CD4-positive, alpha-beta T cell treated with Interleukin-12 subunit alpha and Interleukin-12 subunit beta, for 1 hour (primary cell): ENCODE measurements around the gene ZNF106.
A peak's percentile ranks its signal among the peaks of the same experiment; 100 is the strongest.

Source experiments
- DNase-seq: peaks from one replicate; pipeline ENCODE4 v3.0.0-alpha.2; 2020

ZNF106 gene

GRCh38 chr15:42490671-42491538 is at the start of gene ZNF106:
Gene ZNF106, minus strand, starts transcription at chr15:42491141. Its CDS starts 18,852 bp downstream, at chr15:42472289.
- peak; percentile 93 for DNase-seq

DNA sequence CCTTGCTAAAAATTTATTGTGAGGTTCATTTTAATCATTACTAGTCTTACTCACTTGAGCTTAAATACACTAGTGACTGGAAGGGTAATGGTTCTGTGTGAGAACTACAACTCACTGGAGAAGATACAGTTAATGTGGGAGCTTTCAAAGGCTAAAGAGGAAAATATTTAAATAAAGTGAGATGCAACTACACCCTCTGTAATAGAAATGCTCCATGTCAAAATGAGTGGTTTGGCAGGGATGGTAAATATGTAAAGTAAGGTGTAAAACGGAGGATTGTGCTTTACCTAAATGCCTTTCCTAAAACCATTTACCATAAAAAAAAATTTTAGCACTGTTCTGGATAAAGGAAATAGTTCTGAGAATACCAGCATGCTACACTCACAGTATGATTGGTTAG is 42.3 kb upstream of the ZNF106 start:
- DNase-seq, result no peak

DNA sequence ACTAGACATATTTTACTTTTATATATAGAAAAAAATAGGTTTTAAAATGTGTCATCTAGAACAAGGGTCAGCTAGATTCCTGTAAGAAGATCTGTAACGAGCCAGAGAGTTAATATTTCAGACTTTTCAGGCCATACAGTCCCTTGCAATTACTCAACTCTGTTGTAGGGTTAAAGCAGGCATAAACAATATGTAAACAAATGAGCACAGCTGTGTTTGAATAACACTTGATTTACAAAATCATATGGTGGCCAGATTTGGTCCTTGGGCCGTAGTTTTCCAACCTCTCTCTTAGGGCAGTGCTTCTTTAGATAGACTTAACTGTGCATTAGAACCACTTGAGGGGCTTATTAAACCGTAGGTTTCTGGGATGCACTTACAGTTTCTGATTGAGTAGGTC is 38.0 kb upstream of the ZNF106 start:
- DNase-seq, result no peak

GRCh38 chr15:42523331-42523730 is 32.4 kb upstream of the ZNF106 start:
- no peak for DNase-seq

DNA sequence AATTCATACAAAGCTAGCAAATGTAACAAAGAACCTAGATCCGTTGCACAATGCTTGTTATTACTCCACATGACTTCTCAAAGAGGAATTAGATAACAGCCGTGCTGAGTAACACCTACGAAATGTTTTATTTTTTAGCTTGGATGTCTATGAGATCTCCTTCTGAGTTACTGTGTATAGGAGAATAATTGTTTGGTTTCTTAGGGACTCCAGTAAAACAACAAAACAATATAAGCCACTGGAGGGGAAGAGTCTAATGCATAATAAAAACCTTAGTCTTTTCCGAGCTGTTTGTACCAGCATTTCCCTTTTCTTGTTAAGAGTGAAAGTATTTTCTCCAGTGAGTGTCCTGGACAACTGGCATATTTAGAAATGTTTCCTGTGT is 20.1 kb upstream of the ZNF106 start:
- no peak for DNase-seq

- DNase-seq, result no peak
Observed at GRCh38 chr15:42510258-42511006, 19.5 kb upstream of the ZNF106 start.

DNA sequence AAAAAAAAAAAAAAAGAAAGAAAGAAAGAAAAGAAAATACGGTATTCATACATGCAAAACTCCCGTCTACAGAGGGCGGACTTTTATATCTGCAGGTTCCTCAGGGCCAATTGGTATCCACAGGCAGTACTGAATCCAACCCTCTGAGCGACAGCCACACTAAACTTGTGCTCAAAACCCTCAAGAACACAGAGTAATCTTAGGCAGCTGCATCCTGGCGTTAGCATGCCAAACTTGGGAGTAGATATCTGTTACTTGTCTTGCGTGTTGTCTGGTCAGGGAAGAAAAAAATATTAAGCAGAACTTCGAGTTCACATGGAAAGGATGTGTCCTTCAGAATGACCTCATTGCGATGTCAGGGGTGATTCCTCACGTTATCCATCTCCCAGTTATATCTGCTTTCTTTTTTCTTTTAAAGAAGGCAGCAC is 17.3 kb upstream of the ZNF106 start:
- no peak for DNase-seq

GRCh38 chr15:42507514-42507913 is 16.6 kb upstream of the ZNF106 start:
- DNase-seq, result no peak

- DNase-seq, result no peak
Observed at GRCh38 chr15:42504631-42505030, 13.7 kb upstream of the ZNF106 start.

DNA sequence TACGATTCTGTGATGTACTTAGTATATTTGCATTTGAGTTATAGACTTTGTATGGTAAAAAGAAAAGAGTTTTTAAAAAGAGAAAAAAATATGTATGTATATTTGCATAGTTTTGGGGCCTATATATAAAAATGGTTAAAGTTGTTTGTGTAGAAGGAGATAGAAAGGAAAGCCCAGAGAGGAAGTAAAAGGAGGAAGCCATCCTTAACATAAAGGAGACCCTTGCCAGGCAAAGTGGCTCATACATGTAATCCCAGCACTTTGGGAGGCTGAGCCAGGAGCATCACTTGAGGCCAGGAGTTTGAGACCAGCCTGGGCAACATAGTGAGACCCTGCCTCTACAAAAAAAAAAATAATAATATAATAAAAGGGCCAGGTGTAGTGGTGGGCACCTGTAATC is 12.9 kb upstream of the ZNF106 start:
- no peak for DNase-seq

- DNase-seq, result no peak
Observed at GRCh38 chr15:42502477-42502876, 11.5 kb upstream of the ZNF106 start.

DNA sequence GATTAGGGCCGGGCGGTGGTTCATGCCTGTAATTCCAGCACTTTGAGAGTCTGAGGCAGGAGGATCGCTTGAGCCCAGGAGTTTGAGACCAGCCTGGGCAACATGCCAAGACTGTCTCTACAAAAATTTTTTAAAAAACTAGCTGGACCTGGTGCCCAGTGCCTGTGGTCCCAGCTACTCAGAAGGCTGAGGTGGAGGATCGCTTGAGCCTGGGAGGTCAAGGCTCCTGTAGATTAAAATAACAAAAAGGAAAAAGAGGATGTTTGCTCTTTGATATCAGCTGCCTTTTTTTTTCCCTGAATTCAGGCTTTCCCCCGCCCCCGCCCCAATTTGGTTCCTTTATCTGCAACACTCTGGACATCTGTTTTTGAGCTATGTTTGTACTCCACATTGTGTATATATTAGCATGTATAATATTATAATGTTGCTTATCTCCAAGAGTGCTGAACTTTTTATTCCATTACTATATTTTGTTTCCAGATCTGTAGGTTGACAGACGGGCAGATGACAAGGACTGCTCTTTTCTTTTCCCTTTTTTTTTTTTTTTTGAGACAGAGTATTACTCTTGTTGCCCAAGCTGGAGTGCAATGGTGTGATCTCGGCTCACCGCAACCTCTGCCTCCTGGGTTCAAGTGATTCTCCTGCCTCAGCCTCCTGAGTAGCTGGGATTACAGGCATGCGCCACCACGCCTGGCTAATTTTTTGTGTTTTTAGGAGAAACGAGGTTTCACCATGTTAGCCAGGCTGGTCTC is 9.1 kb upstream of the ZNF106 start:
- DNase-seq, result no peak

GRCh38 chr15:42498212-42499068 is 7.5 kb upstream of the ZNF106 start:
- no peak for DNase-seq

- DNase-seq, result peak; percentile 86
Observed at GRCh38 chr15:42495361-42496212, 4.6 kb upstream of the ZNF106 start, which contains the start of gene SNAP23. Gene SNAP23, plus strand, starts transcription at chr15:42495634. Its CDS starts 16,213 bp downstream, at chr15:42511847.

- peak; percentile 44 for DNase-seq
Observed at GRCh38 chr15:42494998-42495360, 4.0 kb upstream of the ZNF106 start.

DNA sequence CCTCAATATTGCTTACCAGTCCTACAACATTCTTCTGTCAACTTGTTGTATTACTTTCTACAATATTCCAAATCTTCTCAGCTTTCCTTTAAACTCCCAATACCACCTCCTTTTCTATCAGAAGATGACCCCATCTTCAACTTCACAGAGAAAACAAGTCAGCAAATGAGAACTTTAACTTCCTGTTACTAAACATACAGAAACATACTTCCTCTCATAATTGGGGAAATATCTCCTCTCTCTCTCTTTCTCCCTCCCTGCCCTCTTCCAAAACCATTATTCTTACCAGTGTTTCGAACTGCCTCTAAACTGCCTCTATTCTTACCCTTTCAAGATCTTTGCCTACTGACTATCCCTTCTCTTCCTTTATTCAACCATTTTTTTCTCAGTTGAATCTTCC is 2.7 kb upstream of the ZNF106 start:
- DNase-seq, result no peak

DNA sequence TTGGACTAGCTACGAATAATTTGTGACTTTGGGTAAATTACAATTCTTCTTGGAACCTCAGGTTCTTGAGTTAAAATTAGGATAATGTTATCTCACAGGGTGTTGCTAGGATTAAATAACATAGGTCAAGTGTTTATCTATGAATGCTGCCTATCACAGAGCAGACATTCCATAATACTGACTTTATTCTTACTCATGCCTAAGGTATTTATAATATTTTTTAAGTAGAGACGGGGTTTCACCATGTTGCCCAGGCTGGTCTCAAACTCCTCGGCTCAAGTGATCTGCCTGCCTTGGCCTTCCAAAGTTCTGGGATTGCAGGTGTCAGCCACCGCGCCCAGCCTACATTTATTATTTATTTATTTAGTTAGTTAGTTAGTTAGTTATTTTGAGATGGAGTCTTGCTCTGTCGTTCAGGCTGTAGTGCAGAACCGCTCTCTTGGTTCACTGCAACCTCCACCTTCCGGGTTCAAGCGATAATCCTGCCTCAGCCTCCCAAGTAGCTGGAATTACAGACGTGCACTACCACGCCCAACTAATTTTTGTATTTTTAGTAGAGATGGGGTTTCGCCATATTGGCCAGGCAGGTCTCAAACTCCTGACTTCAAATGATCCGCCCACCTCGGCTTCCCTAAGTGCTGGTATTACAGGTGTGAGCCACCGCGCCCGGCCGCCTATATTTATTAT is 741 bp upstream of the ZNF106 start:
- DNase-seq, result no peak

DNA sequence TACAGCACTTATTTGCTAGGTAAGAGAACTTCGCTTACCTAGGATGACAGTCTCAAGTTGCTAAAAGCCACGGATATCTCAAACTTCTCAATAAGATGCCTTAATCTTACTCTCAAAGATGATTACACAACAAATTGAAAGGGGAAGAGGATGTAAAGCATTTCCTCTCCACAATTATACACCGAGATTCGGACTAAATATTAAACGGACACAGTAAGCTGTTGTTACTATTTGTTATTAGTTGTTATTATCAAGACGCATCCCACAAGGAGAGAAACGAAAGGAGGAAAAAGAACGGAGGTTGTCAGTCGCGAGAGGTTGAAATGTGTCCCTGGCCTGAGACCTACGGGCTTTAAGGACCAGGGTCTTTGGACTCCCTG is 660 bp downstream of the ZNF106 start:
- peak; percentile 10 for DNase-seq

- DNase-seq, result no peak
Observed at GRCh38 chr15:42483677-42484076, 7.3 kb downstream of the ZNF106 start.

GRCh38 chr15:42482701-42483100 is 8.2 kb downstream of the ZNF106 start:
- no peak for DNase-seq

DNA sequence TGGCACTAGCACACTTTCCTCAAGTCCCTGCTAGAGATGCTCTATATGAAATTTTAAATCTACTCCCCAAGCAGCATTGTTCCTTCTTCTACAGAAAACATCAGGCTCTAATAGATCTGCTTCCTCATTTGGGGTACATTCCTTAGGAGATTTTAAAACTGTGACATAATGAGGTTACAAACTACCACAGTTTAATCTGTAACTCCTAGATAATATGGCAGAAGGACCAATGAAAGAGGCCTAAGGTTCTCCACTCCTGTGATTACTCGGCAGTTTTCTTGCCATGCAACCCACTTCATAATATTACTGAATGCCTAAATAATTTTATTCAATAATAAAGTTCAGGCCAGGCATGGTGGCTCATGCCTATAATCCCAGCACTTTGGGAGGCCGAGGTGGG is 16.1 kb downstream of the ZNF106 start:
- no peak for DNase-seq
